Mesenchymal stem cell (in vitro differentiated cells and primary cell): ENCODE results near the gene BICC1.

Experiments
- DNase-seq: peaks from one replicate; pipeline ENCODE4 v3.0.0-alpha.2; 2013
- H2AFZ ChIP-seq: one replicate; pipeline ENCODE4 v1.6.1; 2013; ENCODE audit warnings: low read depth, mild to moderate bottlenecking, control low read depth, inconsistent platforms, low read length, moderate library complexity
- H2AK5ac ChIP-seq: 2 replicates; pipeline ENCODE4 v1.6.1; 2013; ENCODE audit warnings: low read length, moderate library complexity, mild to moderate bottlenecking, inconsistent platforms; ENCODE audit not compliant: severe bottlenecking
- H2BK120ac ChIP-seq: one replicate; pipeline ENCODE4 v1.6.1; 2013; ENCODE audit warnings: low read depth, mild to moderate bottlenecking, inconsistent platforms, low read length, moderate library complexity
- H2BK12ac ChIP-seq, 2 experiments: one replicate each; pipeline ENCODE4 v1.6.1; 2013; ENCODE audit warnings: inconsistent platforms in 2 of 2, low read length in 2 of 2, mild to moderate bottlenecking in 2 of 2, moderate library complexity in 2 of 2, control low read depth in 1 of 2
- H2BK15ac ChIP-seq: one replicate; pipeline ENCODE4 v1.6.1; 2013; ENCODE audit warnings: mild to moderate bottlenecking, low read depth, inconsistent platforms; ENCODE audit not compliant: poor library complexity, severe bottlenecking
- H2BK5ac ChIP-seq: 2 replicates; pipeline ENCODE4 v1.6.1; 2013; ENCODE audit warnings: low read depth, mild to moderate bottlenecking, low read length, control low read depth, inconsistent platforms; ENCODE audit not compliant: poor library complexity, severe bottlenecking
- H3K14ac ChIP-seq, 2 experiments: one replicate each; pipeline ENCODE4 v1.6.1; 2013; ENCODE audit warnings: inconsistent platforms in 2 of 2, low read length in 2 of 2, control low read depth in 1 of 2, mild to moderate bottlenecking in 1 of 2, moderate library complexity in 1 of 2
- H3K18ac ChIP-seq, 2 experiments: one replicate each; pipeline ENCODE4 v1.6.1; 2013; ENCODE audit warnings: inconsistent platforms in 2 of 2, low read length in 2 of 2, control low read depth in 1 of 2, low read depth in 1 of 2, mild to moderate bottlenecking in 1 of 2
- H3K23ac ChIP-seq, 2 experiments: one replicate each; pipeline ENCODE4 v1.6.1; 2013; ENCODE audit warnings: inconsistent platforms in 2 of 2, low read length in 2 of 2, mild to moderate bottlenecking in 2 of 2, moderate library complexity in 2 of 2, control low read depth in 1 of 2
- H3K27ac ChIP-seq: 2 replicates; pipeline ENCODE4 v1.5.1; 2013; ENCODE audit warnings: mild to moderate bottlenecking, moderate library complexity, low read length, control low read depth, inconsistent platforms; ENCODE audit not compliant: poor library complexity, severe bottlenecking
- H3K27me3 ChIP-seq, 2 experiments: 2 replicates each; pipeline versions ENCODE4 v1.6.1 to v1.7.0; 2013; ENCODE audit warnings: low read length in 2 of 2, mild to moderate bottlenecking in 2 of 2, moderate library complexity in 2 of 2, control low read depth in 1 of 2, inconsistent platforms in 1 of 2; ENCODE audit not compliant: control insufficient read depth in 1 of 2, insufficient read depth in 1 of 2
- H3K36me3 ChIP-seq, 2 experiments: 2 replicates each; pipeline versions ENCODE4 v1.6.1 to v1.7.0; 2013; ENCODE audit warnings: low read length in 2 of 2, control low read depth in 1 of 2, inconsistent platforms in 1 of 2, low read depth in 1 of 2, mild to moderate bottlenecking in 1 of 2; ENCODE audit not compliant: insufficient read depth in 2 of 2, control insufficient read depth in 1 of 2
- H3K4ac ChIP-seq, 2 experiments: one replicate each; pipeline ENCODE4 v1.6.1; 2013; ENCODE audit warnings: inconsistent platforms in 2 of 2, low read length in 2 of 2, mild to moderate bottlenecking in 2 of 2, moderate library complexity in 2 of 2, control low read depth in 1 of 2, low read depth in 1 of 2
- H3K4me1 ChIP-seq: 2 replicates; pipeline ENCODE4 v1.6.1; 2013; ENCODE audit warnings: low read depth, low read length, control low read depth; ENCODE audit not compliant: control insufficient read depth, insufficient read depth
- H3K4me2 ChIP-seq: 2 replicates; pipeline ENCODE4 v1.6.1; 2013; ENCODE audit warnings: low read length, mild to moderate bottlenecking, inconsistent platforms; ENCODE audit not compliant: poor library complexity, severe bottlenecking
- H3K4me3 ChIP-seq, 2 experiments: 2 replicates each; pipeline versions ENCODE4 v1.5.1 to v1.7.0; 2013; ENCODE audit warnings: low read length in 2 of 2, mild to moderate bottlenecking in 2 of 2, control low read depth in 1 of 2, low read depth in 1 of 2; ENCODE audit not compliant: insufficient read depth in 1 of 2
- H3K79me1 ChIP-seq: replicated peaks from 2 replicates; pipeline ENCODE4 v1.6.1; 2013; ENCODE audit warnings: mild to moderate bottlenecking, control low read depth, low read length, inconsistent platforms; ENCODE audit not compliant: poor library complexity, severe bottlenecking
- H3K9ac ChIP-seq: 2 replicates; pipeline ENCODE4 v1.7.0; 2013; ENCODE audit warnings: mild to moderate bottlenecking, low read length, moderate library complexity
- H3K9me3 ChIP-seq: 2 replicates; pipeline ENCODE4 v1.7.0; 2013; ENCODE audit warnings: mild to moderate bottlenecking, low read length; ENCODE audit not compliant: control insufficient read depth
- H4K8ac ChIP-seq: one replicate; pipeline ENCODE4 v1.6.1; 2013; ENCODE audit warnings: inconsistent platforms, mild to moderate bottlenecking, low read length, moderate library complexity
- H4K91ac ChIP-seq: one replicate; pipeline ENCODE4 v1.6.1; 2013; ENCODE audit warnings: mild to moderate bottlenecking, low read length, inconsistent platforms
- WGBS: methylation state at CpG from one replicate; pipeline ENCODE4 v1.1.7; 2013; ENCODE audit warnings: mixed read lengths; 5-methylcytosine and 5-hydroxymethylcytosine counted together

BICC1 gene

GRCh38 chr10:58535311-58535710 is 22.6 kb downstream of the BICC1 start:
- H3K23ac ChIP-seq: no peak overlapping the region
- no peaks in the 10 kb centered on the region for H3K27me3 ChIP-seq
- H3K14ac ChIP-seq: no peak overlapping the region
- H3K79me1 ChIP-seq: peaks cover 2% of the 10 kb centered on the region
- H3K4me3 ChIP-seq: peak overlapping the region in 1 of 2 experiments; percentile 19
- no peak overlapping the region for H2BK120ac ChIP-seq
- no peak overlapping the region for H4K8ac ChIP-seq
- no peak overlapping the region for H3K4ac ChIP-seq
- H2BK12ac ChIP-seq: no peak overlapping the region
- H2AK5ac ChIP-seq: no peak overlapping the region
- H3K4me1 ChIP-seq: no peaks in the 10 kb centered on the region
- peaks cover 0 to 24% of the 10 kb centered on the region in 2 experiments for H3K36me3 ChIP-seq
- no peak overlapping the region for H3K18ac ChIP-seq
- no peak overlapping the region for H4K91ac ChIP-seq
- peaks cover 53% of the 10 kb centered on the region for H3K9me3 ChIP-seq
- H3K9ac ChIP-seq: no peak overlapping the region
- no peak overlapping the region for H3K27ac ChIP-seq
- H2BK5ac ChIP-seq: no peak overlapping the region
- H3K4me2 ChIP-seq: no peak overlapping the region
- no peak overlapping the region for H2BK15ac ChIP-seq
- no peak overlapping the region for H2AFZ ChIP-seq
- no CpG with 5 or more reads among the region's 3 CpGs for WGBS
- DNase-seq: no peak

GRCh38 chr10:58543141-58543540 is 30.5 kb downstream of the BICC1 start:
- no peak overlapping the region for H3K4ac ChIP-seq
- H2BK5ac ChIP-seq: no peak overlapping the region
- no peak overlapping the region for H4K8ac ChIP-seq
- H3K27me3 ChIP-seq: no peaks in the 10 kb centered on the region
- H3K4me2 ChIP-seq: no peak overlapping the region
- no peak overlapping the region for H3K23ac ChIP-seq
- H2BK15ac ChIP-seq: no peak overlapping the region
- H3K4me3 ChIP-seq: no peak overlapping the region
- DNase-seq: peak; percentile 5
- H3K9ac ChIP-seq: no peak overlapping the region
- no peak overlapping the region for H2AK5ac ChIP-seq
- H3K9me3 ChIP-seq: peaks cover 13% of the 10 kb centered on the region
- no peak overlapping the region for H3K18ac ChIP-seq
- no peaks in the 10 kb centered on the region for H3K79me1 ChIP-seq
- peaks cover 5% of the 10 kb centered on the region for H3K4me1 ChIP-seq
- no peak overlapping the region for H4K91ac ChIP-seq
- no peak overlapping the region for H2BK12ac ChIP-seq
- no peak overlapping the region for H2BK120ac ChIP-seq
- peaks cover 0 to 32% of the 10 kb centered on the region in 2 experiments for H3K36me3 ChIP-seq
- H3K27ac ChIP-seq: peak overlapping the region; percentile 62
- H2AFZ ChIP-seq: no peak overlapping the region
- H3K14ac ChIP-seq: no peak overlapping the region

- H3K36me3 ChIP-seq: peaks cover 0 to 32% of the 10 kb centered on the region in 2 experiments
- no peak overlapping the region for H2BK12ac ChIP-seq
- no peak overlapping the region for H2BK5ac ChIP-seq
Observed at GRCh38 chr10:58544135-58544534, 31.5 kb downstream of the BICC1 start.

GRCh38 chr10:58545427-58545826 is 32.8 kb downstream of the BICC1 start:
- H2AK5ac ChIP-seq: no peak overlapping the region
- H2AFZ ChIP-seq: no peak overlapping the region
- no peaks in the 10 kb centered on the region for H3K9me3 ChIP-seq
- H3K4me3 ChIP-seq: no peak overlapping the region
- no peak overlapping the region for H3K4me2 ChIP-seq
- no peak overlapping the region for H3K14ac ChIP-seq
- H3K23ac ChIP-seq: no peak overlapping the region
- peaks cover 0 to 22% of the 10 kb centered on the region in 2 experiments for H3K36me3 ChIP-seq
- H3K18ac ChIP-seq: no peak overlapping the region
- WGBS: 80% methylated on average over 2 of the region's 4 CpGs
- H3K79me1 ChIP-seq: no peaks in the 10 kb centered on the region
- H3K4me1 ChIP-seq: peaks cover 8% of the 10 kb centered on the region
- H2BK15ac ChIP-seq: no peak overlapping the region
- no peak overlapping the region for H4K8ac ChIP-seq
- H2BK5ac ChIP-seq: no peak overlapping the region
- no peak overlapping the region for H2BK12ac ChIP-seq
- no peak overlapping the region for H2BK120ac ChIP-seq
- DNase-seq: no peak
- H3K9ac ChIP-seq: no peak overlapping the region
- H4K91ac ChIP-seq: no peak overlapping the region
- H3K27me3 ChIP-seq: no peaks in the 10 kb centered on the region
- H3K4ac ChIP-seq: no peak overlapping the region
- H3K27ac ChIP-seq: no peak overlapping the region

More at GRCh38 chr10:58544135-58544534, 31.5 kb downstream of the BICC1 start:
- Histone ChIP-seq H2AK5ac (no peak overlapping the region), H2AFZ (no peak overlapping the region), H3K4me2 (no peak overlapping the region), H4K8ac (no peak overlapping the region), H3K4me3 (no peak overlapping the region), H3K79me1 (no peaks in the 10 kb centered on the region), H3K4ac (no peak overlapping the region), H3K9ac (no peak overlapping the region), H3K4me1 (peaks cover 8% of the 10 kb centered on the region), H3K18ac (no peak overlapping the region), H2BK15ac (no peak overlapping the region), H2BK120ac (no peak overlapping the region), H3K27me3 (no peaks in the 10 kb centered on the region), H3K23ac (no peak overlapping the region), H3K27ac (peak overlapping the region; percentile 62), H3K14ac (no peak overlapping the region), H3K9me3 (peaks cover 7% of the 10 kb centered on the region), H4K91ac (no peak overlapping the region)
- 78% methylated on average over 1 of the region's 1 CpG for WGBS
- DNase-seq: no peak
